22Rv1 (cell line): ENCODE data around the gene PKHD1.

ENCODE experiments used
- CTCF ChIP-seq: fragments of 450-650 bp; IDR thresholded peaks from 2 replicates; pipeline ENCODE4 v1.5.1; 2017; ENCODE audit warnings: mild to moderate bottlenecking
- ZFX ChIP-seq: fragments of 450-650 bp; IDR thresholded peaks from 2 replicates; pipeline ENCODE4 v1.6.1; 2017; ENCODE audit warnings: antibody characterized with exemption, borderline replicate concordance

- TF ChIP-seq CTCF (no peak), ZFX (no peak)
Observed at GRCh38 chr6:52045481-52045880, 41.9 kb downstream of the PKHD1 start.
